ENCODE measurements around the gene MRPS25. TPM values are rescaled to one million over a fixed set of nuclear protein-coding genes. Genes with fewer than 3 reads are reported as not detected.

Gene MRPS25
- total RNA-seq, 1 donor from 2014 or later, result 85.9 TPM

- Mint-ChIP-seq H3K4me3 (no peak overlapping the region), H3K9me3 (no peaks in the 10 kb centered on the region), H3K27ac (no peak overlapping the region), H3K36me3 (ENCODE audit: low read depth) (no peaks in the 10 kb centered on the region), H3K4me1 (peaks cover 2% of the 10 kb centered on the region), H3K27me3 (peaks cover 7% of the 10 kb centered on the region)
- ATAC-seq (ENCODE audit: low read depth) (no peak), DNase-seq (no peak)
- CTCF ChIA-PET, result interaction anchor here (1.0 to 4.0 kb wide), 9 partner anchors 9 to 448 kb away, joined by 3 to 18 read pairs (median 4); partner anchors contain the start of gene CAPN7
- TF ChIP-seq CTCF (IDR thresholded peaks at IDR 0.05), result no peak
- intact Hi-C loops (cut with micrococcal nuclease), result loop anchor here (1.0 to 5.0 kb wide), 6 partner anchors 98 to 1138 kb away; partner anchors contain the start of gene CAPN7
- POLR2A ChIA-PET, result interaction anchor here (1.2 to 1.3 kb wide), 2 partner anchors 97 to 162 kb away, joined by 3 read pairs; no protein-coding TSS in a partner anchor
These were observed 43.8 kb upstream of the MRPS25 start for GRCh38 chr3:15108869-15109268.

- Mint-ChIP-seq H3K9me3 (no peaks in the 10 kb centered on the region), H3K27me3 (peaks cover 7% of the 10 kb centered on the region), H3K4me3 (no peak overlapping the region), H3K27ac (no peak overlapping the region), H3K36me3 (ENCODE audit: low read depth) (no peaks in the 10 kb centered on the region), H3K4me1 (peaks cover 2% of the 10 kb centered on the region)
- peak; percentile 69 for TF ChIP-seq CTCF (IDR thresholded peaks at IDR 0.05)
- ATAC-seq (ENCODE audit: low read depth), result peak; percentile 98
- POLR2A ChIA-PET, result interaction anchor here (1.2 to 1.3 kb wide), 2 partner anchors 97 to 161 kb away, joined by 3 read pairs; no protein-coding TSS in a partner anchor
- CTCF ChIA-PET, result interaction anchor here (0.6 to 4.0 kb wide), 18 partner anchors 10 to 704 kb away, joined by 3 to 18 read pairs (median 4); partner anchors contain the start of genes CAPN7 and MRPS25
- peak; percentile 66 for DNase-seq
- intact Hi-C loops (cut with micrococcal nuclease), result loop anchor here (1.0 to 5.0 kb wide), 6 partner anchors 99 to 1139 kb away; partner anchors contain the start of gene CAPN7
These were observed 43.0 kb upstream of the MRPS25 start for GRCh38 chr3:15108082-15108545.

- no peak for TF ChIP-seq CTCF (IDR thresholded peaks at IDR 0.05)
- peaks cover 2% of the 10 kb centered on the region for H3K4me1 Mint-ChIP-seq
- H3K9me3 Mint-ChIP-seq, result no peaks in the 10 kb centered on the region
- ChIA-PET POLR2A (interaction anchor here (0.7 to 1.3 kb wide), 3 partner anchors 22 to 160 kb away, joined by 3 to 4 read pairs (median 3); no protein-coding TSS in a partner anchor), CTCF (interaction anchor here (0.6 to 4.0 kb wide), 14 partner anchors 9 to 705 kb away, joined by 3 to 18 read pairs (median 4); partner anchors contain the start of gene MRPS25)
- DNase-seq (no peak), ATAC-seq (ENCODE audit: low read depth) (no peak)
- intact Hi-C loops (cut with micrococcal nuclease), result loop anchor here (5.0 kb wide), 2 partner anchors 1070 to 1140 kb away; no protein-coding TSS in a partner anchor
- no peak overlapping the region for H3K27ac Mint-ChIP-seq
- H3K36me3 Mint-ChIP-seq (ENCODE audit: low read depth), result no peaks in the 10 kb centered on the region
- H3K27me3 Mint-ChIP-seq, result peaks cover 12% of the 10 kb centered on the region
- H3K4me3 Mint-ChIP-seq, result no peak overlapping the region
These were observed 42.2 kb upstream of the MRPS25 start for GRCh38 chr3:15107075-15107947.

GRCh38 chr3:15102836-15103235, 37.7 kb upstream of the MRPS25 start:
- ChIA-PET POLR2A (no interaction called here), CTCF (interaction anchor here (0.6 kb wide), 1 partner anchor 1208 kb away, joined by 3 read pairs; no protein-coding TSS in a partner anchor)
- Mint-ChIP-seq H3K27ac (no peak overlapping the region), H3K36me3 (ENCODE audit: low read depth) (peaks cover 13% of the 10 kb centered on the region), H3K27me3 (peaks cover 11% of the 10 kb centered on the region), H3K4me1 (peaks cover 18% of the 10 kb centered on the region), H3K4me3 (no peak overlapping the region), H3K9me3 (no peaks in the 10 kb centered on the region)
- no peak for TF ChIP-seq CTCF (IDR thresholded peaks at IDR 0.05)
- intact Hi-C loops (cut with micrococcal nuclease), result no loop called here
- ATAC-seq (ENCODE audit: low read depth) (no peak), DNase-seq (no peak)

- Mint-ChIP-seq H3K36me3 (ENCODE audit: low read depth) (peaks cover 14% of the 10 kb centered on the region), H3K27me3 (peaks cover 7% of the 10 kb centered on the region), H3K4me3 (no peak overlapping the region), H3K27ac (no peak overlapping the region), H3K4me1 (peaks cover 23% of the 10 kb centered on the region), H3K9me3 (no peaks in the 10 kb centered on the region)
- CTCF ChIA-PET, result interaction anchor here (0.6 kb wide), 1 partner anchor 1209 kb away, joined by 3 read pairs; no protein-coding TSS in a partner anchor
- intact Hi-C loops (cut with micrococcal nuclease), result no loop called here
- DNase-seq, result no peak
- TF ChIP-seq CTCF (IDR thresholded peaks at IDR 0.05), result no peak
- POLR2A ChIA-PET, result no interaction called here
- ATAC-seq (ENCODE audit: low read depth), result no peak
These were observed 37.1 kb upstream of the MRPS25 start for GRCh38 chr3:15102256-15102655.
